Activated CD4-positive, alpha-beta T cell treated with anti-CD3 and anti-CD28 coated beads, Interleukin-2, Interleukin-6, amounts not matched to agents 100 ng/mL and 50 ng/mL, durations not matched to agents 16 hours and 8 hours (primary cell): Measurements from ENCODE around the gene TREML2.

Experiments
- DNase-seq: peaks from one replicate; pipeline ENCODE4 v3.0.0-alpha.2; 2020

TREML2 gene

GRCh38 chr6:41174610-41175009 is 26.3 kb downstream of the TREML2 start:
- DNase-seq, result no peak

DNA sequence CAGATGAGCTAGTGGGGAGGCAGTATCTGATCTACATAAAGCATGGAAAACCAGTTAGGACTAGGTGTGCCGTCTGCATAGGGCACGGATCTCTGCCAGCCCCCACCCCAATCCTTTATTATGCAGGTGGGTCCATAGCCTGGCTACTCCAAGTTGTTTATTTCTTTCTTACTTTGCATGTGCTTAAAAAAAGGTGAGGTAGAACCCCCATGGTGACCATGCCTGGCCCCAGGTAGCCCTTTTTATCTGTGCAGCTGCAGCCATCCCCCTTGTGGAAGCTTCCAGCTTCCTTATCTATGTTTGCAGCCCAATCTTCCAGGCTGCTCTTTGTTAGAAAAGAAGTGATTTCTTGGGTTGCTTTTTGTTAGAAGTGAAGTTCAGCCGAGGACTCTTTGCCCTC is 29.0 kb downstream of the TREML2 start:
- no peak for DNase-seq

DNA sequence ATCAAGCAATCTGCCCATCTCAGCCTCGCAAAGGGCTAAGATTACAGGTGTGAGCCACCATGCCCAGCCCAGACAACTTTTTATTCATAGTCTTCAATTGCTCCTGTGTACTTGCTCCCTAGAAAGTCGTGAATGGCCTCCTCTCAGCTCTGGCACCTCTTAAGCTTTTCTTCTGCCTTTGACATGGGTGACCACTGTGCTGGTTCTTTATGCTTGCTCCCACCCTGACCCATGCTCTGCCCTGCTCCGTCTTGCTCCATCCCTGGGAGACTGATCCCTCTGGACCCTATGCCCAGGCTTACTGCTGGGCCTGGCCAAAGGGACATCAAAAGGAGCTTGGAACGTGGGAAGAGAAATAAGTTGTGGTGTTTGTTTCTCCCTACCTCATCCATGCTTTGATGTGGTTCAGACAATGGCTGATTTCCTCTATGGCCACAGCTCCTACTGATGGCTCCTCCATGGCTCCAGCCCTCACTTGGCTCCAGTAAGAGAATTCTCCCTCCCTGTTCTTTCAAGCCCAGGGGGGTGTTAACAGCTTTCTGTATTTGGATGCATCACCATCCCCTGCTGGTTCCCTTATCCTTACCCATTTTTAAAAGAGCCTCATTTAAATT is 30.3 kb downstream of the TREML2 start:
- DNase-seq, result no peak

GRCh38 chr6:41167173-41167963 is 33.6 kb downstream of the TREML2 start:
- DNase-seq, result no peak

- DNase-seq, result no peak
These were observed 36.3 kb downstream of the TREML2 start for GRCh38 chr6:41164551-41165120.

DNA sequence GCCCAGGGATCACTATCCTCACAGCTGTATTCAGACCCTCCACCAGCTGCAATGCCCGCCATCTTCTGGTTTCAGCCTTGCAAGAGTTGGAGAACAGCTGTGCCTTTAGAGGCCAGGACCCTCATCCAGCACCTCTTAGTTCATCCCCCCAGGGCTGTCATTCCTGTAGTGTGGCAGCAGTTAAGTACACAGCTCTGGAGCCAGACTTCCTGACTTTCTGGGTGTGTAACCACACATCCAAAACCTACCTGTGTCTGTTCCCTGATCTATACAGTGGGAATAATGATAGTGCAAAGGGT is 37.6 kb downstream of the TREML2 start:
- DNase-seq, result no peak

- no peak for DNase-seq
These were observed 38.1 kb downstream of the TREML2 start, which contains the start of gene TREM2 for GRCh38 chr6:41162687-41163418. Gene TREM2, minus strand, starts transcription at chr6:41163116. Its CDS starts 34 bp downstream, at chr6:41163082.

- DNase-seq, result no peak
These were observed 38.9 kb downstream of the TREML2 start for GRCh38 chr6:41161851-41162552.

GRCh38 chr6:41161380-41161779 is 39.6 kb downstream of the TREML2 start:
- DNase-seq, result no peak

- no peak for DNase-seq
These were observed 40.0 kb downstream of the TREML2 start for GRCh38 chr6:41160933-41161332.

- no peak for DNase-seq
These were observed 41.4 kb downstream of the TREML2 start for GRCh38 chr6:41159415-41160082.

GRCh38 chr6:41157323-41157722 is 43.6 kb downstream of the TREML2 start:
- no peak for DNase-seq

DNA sequence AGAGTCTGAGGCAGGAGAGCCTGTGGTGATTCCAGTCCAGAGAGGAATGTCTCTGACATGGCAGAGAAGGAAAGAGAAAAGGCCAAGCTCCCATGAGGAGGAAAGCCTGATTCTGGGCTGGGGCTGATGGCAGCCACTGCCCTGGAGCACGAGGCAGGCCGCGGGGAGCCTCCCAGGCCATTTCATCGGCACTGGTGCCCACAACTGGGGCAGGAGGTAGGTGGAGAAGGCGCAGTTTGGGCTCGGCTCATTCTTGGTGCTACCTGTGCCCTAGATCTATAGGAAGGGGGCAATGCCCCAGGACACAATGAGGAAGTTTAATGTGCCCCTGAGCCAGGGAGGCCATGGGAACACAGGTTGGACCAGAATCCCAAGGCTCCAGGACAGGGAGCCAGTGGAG is 44.2 kb downstream of the TREML2 start:
- DNase-seq, result no peak

- DNase-seq, result no peak
These were observed 44.9 kb downstream of the TREML2 start for GRCh38 chr6:41156001-41156400.

DNA sequence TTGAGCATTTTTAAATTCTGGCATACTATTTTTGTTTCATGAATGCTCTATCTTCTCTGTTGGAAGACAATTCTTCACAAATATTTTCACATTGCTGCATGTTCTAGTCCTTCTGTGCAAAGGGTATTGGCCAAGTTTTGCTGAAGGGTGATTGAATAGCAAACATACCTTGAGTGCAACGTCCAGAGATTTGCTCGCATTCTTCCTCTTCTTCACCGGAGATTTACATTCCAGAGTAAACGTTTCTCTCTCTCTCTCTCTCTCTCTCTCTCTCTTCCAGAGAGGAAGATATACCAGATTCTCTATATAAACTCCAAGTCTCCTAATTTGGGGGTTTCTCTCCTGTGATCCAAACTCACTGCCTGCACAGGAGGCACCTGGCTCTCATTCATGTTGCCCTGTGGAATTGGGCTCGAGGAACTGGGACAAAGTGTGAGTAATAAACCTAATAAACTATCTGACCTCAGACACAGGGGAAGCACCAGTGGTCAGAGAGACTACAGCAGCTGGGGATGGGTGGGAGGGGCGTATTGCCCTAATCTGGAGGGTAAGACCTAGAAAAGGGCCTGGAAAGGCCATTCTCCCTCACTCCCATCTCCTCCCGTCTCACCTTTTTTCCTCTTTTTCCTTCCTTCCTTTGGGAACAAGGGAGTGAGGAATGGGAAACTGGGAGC is 45.7 kb downstream of the TREML2 start:
- no peak for DNase-seq

- no peak for DNase-seq
These were observed 46.8 kb downstream of the TREML2 start, which contains the start of gene TREML1 for GRCh38 chr6:41153992-41154625. Gene TREML1, minus strand, starts transcription at chr6:41154347. Its CDS starts 59 bp downstream, at chr6:41154288.

- DNase-seq, result no peak
These were observed 47.5 kb downstream of the TREML2 start for GRCh38 chr6:41153451-41153850.

DNA sequence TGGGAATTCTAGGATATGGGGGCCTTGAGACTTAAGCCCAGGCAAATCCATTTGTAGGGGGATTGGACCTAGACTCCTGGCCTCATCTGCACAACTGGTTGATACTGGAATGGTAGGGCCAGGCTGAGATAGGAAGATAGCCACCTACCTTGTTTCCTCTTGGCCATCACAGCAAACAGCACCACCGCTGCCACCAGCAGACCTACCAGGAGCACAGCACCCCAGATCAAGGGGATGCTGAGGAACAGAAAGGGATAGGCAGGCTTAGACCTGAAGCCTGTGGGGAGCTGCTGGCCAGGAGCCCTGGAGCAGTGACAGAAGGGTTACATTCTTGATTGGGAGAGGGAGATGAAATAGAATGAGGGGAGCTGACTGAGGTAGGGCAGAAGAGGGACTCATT is 50.3 kb downstream of the TREML2 start:
- DNase-seq, result no peak

- DNase-seq, result no peak
These were observed 53.0 kb downstream of the TREML2 start for GRCh38 chr6:41147917-41148316.
